Breast epithelium (tissue), 3 donors: ENCODE results near the gene UNC13C.

Experiments used
- POLR2A ChIP-seq: fragments of 450-650 bp; IDR thresholded peaks from one replicate; pipeline ENCODE4 v1.6.1; 2016; ENCODE audit warnings: antibody characterized with exemption, mild to moderate bottlenecking, moderate library complexity
- TF ChIP-seq, protein P1 (sequence below), 3 donors: fragments of 450-650 bp; IDR thresholded peaks; one replicate each; pipeline ENCODE4 v1.5.1; 2016 to 2017; ENCODE audit warnings: antibody characterized with exemption in 3 of 3, mild to moderate bottlenecking in 3 of 3, moderate library complexity in 3 of 3

DNA sequence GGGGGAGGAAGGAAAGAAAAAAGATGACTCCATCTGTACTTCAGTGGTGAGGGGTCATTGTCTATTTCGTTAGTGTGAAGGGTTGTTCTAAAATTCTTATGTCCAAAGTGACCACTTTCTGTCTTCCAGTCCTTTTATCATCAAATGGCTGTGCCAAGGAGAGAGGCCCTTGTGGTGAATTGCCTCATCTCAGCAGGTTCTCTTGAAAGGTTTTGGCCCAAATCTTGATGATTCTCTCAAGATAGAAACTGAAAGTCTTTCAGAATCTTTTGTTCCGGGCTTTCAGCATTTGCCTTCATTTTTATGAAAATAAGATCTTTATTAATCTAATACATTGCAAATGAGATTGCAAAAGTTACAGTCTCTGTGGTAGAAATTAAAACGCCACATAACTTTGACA lies 642.7 kb downstream of the UNC13C start:
- TF ChIP-seq, protein P1, sequence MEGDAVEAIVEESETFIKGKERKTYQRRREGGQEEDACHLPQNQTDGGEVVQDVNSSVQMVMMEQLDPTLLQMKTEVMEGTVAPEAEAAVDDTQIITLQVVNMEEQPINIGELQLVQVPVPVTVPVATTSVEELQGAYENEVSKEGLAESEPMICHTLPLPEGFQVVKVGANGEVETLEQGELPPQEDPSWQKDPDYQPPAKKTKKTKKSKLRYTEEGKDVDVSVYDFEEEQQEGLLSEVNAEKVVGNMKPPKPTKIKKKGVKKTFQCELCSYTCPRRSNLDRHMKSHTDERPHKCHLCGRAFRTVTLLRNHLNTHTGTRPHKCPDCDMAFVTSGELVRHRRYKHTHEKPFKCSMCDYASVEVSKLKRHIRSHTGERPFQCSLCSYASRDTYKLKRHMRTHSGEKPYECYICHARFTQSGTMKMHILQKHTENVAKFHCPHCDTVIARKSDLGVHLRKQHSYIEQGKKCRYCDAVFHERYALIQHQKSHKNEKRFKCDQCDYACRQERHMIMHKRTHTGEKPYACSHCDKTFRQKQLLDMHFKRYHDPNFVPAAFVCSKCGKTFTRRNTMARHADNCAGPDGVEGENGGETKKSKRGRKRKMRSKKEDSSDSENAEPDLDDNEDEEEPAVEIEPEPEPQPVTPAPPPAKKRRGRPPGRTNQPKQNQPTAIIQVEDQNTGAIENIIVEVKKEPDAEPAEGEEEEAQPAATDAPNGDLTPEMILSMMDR (IDR thresholded peaks at IDR 0.05) = no peak
- no peak for TF ChIP-seq POLR2A
